SH-SY5Y (cell line): Measurements from ENCODE around the gene MCTP2.

Experiments
- GATA2 ChIP-seq: IDR thresholded peaks from 2 replicates; pipeline ENCODE4 v1.6.1; 2011; ENCODE audit warnings: mild to moderate bottlenecking, low read depth, low read length
- GATA3 ChIP-seq: IDR thresholded peaks from 2 replicates; pipeline ENCODE4 v1.6.1; 2011; ENCODE audit warnings: low read depth, mild to moderate bottlenecking, low read length, moderate library complexity

DNA sequence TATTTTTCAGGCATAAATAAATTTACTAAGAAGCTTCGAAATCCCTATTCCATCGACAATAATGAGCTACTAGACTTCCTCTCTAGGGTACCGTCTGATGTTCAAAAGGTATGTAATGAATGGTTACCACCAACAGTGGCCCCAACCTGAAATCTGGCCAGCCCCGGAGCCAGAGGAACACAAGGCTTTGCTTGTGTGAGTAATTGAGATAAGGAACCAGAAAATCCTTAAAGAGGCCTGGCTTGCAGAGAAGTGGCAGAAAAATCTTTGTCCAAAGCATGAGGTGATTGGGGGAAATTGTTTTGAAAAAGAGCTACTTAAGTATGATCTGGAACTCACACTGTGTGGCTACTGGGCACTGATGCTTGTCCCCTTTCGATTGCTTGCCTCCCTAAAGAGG lies 245.3 kb downstream of the MCTP2 start:
- TF ChIP-seq GATA2: no peak
- TF ChIP-seq GATA3: no peak
